A549 (cell line): ENCODE data around the gene PLN.

ENCODE experiments used
- POLR2A ChIP-seq: IDR thresholded peaks from 2 replicates; pipeline ENCODE4 v1.6.1; 2012; ENCODE audit warnings: mild to moderate bottlenecking, low read length
- RAD21 ChIP-seq, 2 experiments: fragments of >200 bp in 1 of 2; sonication (Bioruptor Twin) in 1 of 2; formaldehyde crosslinking in 1 of 2; IDR thresholded peaks in 1 of 2; conservative IDR thresholded peaks in 1 of 2; 2 replicates in 1 of 2; 3 replicates in 1 of 2; pipeline ENCODE4 v1.6.1; 2012 to 2018; ENCODE audit warnings: inconsistent platforms in 1 of 2
- ZSCAN20 ChIP-seq: fragments of 250-450 bp; sonication (Bioruptor Pico); IDR thresholded peaks from 2 replicates; pipeline ENCODE4 v1.8.0; 2022; ENCODE audit warnings: mild to moderate bottlenecking, moderate library complexity

DNA sequence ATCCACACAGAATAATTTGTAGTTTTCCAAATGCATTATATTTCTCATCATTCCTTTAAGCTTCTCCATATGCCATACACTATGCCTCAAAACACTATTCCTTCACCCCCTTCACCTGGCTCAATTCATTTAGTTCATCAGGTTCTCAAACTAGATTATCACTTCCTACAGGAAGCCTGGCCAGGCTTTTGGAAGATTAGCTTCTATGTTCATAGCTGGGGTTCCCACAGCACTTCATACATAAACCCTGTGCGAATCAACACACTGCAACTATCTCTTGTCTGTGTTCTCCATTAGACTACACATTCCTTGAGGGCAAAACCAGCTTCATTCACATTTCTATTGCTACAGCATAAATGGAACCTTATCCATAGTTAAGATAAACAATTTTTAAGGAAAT is 40.5 kb upstream of the PLN start:
- TF ChIP-seq POLR2A (no peak), ZSCAN20 (CRISPR knock-in tag) (no peak), RAD21 (conservative IDR thresholded peaks at IDR 0.05 in 1 of 2, IDR thresholded peaks at IDR 0.05 in 1 of 2) (no peak)
